LoVo (cell line): ENCODE results near the gene RTEL1.
"Not testable (repeated sequence)": the region's sequence is repeated elsewhere in the genome, so short reads cannot be mapped to it uniquely, and the experiment has no call there.

Experiments used
- DNase-seq: peaks from one replicate; pipeline ENCODE4 v3.0.0-alpha.2; 2016; ENCODE audit warnings: low spot score

Gene RTEL1, protein sequence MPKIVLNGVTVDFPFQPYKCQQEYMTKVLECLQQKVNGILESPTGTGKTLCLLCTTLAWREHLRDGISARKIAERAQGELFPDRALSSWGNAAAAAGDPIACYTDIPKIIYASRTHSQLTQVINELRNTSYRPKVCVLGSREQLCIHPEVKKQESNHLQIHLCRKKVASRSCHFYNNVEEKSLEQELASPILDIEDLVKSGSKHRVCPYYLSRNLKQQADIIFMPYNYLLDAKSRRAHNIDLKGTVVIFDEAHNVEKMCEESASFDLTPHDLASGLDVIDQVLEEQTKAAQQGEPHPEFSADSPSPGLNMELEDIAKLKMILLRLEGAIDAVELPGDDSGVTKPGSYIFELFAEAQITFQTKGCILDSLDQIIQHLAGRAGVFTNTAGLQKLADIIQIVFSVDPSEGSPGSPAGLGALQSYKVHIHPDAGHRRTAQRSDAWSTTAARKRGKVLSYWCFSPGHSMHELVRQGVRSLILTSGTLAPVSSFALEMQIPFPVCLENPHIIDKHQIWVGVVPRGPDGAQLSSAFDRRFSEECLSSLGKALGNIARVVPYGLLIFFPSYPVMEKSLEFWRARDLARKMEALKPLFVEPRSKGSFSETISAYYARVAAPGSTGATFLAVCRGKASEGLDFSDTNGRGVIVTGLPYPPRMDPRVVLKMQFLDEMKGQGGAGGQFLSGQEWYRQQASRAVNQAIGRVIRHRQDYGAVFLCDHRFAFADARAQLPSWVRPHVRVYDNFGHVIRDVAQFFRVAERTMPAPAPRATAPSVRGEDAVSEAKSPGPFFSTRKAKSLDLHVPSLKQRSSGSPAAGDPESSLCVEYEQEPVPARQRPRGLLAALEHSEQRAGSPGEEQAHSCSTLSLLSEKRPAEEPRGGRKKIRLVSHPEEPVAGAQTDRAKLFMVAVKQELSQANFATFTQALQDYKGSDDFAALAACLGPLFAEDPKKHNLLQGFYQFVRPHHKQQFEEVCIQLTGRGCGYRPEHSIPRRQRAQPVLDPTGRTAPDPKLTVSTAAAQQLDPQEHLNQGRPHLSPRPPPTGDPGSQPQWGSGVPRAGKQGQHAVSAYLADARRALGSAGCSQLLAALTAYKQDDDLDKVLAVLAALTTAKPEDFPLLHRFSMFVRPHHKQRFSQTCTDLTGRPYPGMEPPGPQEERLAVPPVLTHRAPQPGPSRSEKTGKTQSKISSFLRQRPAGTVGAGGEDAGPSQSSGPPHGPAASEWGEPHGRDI (N-terminal part only)

DNA sequence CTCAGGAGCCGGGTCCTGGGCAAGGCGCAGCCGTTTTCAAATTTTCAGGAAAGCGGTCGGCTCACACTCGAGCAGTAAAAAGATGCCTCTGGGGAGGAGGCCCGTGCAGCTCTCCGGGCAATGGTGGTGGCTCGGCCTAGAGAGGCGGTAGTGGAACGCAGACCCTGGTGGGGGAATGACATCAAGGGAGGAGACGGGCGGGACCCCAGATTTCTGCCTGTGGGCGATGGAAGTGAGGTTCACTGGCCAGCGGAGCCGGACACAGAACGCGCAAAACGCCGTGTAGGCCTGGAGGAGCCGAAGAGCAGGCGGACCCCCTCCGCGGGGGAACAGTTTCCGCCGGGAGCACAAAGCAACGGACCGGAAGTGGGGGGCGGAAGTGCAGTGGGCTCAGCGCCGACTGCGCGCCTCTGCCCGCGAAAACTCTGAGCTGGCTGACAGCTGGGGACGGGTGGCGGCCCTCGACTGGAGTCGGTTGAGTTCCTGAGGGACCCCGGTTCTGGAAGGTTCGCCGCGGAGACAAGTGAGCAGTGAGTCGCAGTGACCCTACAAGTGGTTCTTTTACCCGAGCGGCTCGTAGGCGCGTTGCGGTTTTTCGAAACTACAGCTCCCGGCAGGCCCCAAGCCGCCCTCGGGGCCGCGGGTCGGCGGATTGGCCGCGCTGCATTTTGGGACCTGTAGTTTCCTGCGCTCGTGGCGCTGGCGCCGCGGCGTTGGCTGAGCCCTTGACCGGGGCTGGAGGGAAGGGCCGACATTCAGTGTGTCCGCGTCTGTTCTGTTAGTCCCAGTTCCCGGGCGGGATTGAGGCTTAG is at the start of gene RTEL1:
TSS of gene RTEL1 (plus strand) at position 376 of the 812 bp plus-strand sequence. CDS start 1,091 bp downstream, outside the sequence.
- DNase-seq = peak; percentile 89

DNA sequence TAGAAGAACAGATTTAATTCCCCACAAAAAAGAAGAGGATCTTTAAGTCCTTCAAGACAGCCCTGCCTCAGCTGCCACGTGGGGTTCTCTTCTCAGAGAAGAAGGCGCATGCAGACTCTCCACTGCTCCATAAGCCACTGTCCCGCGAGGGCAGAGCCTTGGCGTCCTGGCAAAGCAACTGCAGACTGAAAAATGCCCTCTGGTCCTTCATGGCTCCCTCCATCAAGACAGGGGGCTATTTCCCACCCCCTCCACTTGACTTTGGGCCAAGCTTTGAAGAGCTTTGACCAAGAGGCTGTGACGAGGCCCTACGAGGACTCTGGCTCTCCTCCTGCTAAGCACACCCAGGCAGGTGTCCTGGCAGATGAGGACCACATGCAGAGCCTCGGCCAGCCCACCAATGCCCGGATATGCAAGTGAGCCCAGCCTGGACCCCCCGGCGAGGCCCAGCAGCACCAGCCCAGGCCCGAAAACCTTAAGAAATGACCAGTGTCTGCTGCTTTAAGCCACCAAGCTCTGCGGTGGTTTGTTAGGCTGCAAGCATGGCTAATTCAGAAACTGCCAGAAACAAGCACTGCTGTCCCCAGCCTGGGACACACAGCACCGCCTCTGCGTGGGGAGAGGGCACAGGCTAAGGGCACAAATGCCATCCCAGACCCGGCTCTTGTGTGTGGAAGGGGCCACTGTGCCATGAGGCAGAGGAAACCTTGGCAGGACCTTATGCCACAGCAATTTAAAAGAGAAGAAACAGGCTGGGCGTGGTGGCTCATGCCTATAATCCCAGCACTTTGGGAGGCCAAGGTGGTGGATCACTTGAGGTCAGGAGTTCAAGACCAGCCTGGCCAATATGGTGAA is 47.3 kb upstream of the RTEL1 start:
- DNase-seq = no peak

- no peak for DNase-seq
Observed at GRCh38 chr20:63611646-63612045, 46.5 kb upstream of the RTEL1 start.

DNA sequence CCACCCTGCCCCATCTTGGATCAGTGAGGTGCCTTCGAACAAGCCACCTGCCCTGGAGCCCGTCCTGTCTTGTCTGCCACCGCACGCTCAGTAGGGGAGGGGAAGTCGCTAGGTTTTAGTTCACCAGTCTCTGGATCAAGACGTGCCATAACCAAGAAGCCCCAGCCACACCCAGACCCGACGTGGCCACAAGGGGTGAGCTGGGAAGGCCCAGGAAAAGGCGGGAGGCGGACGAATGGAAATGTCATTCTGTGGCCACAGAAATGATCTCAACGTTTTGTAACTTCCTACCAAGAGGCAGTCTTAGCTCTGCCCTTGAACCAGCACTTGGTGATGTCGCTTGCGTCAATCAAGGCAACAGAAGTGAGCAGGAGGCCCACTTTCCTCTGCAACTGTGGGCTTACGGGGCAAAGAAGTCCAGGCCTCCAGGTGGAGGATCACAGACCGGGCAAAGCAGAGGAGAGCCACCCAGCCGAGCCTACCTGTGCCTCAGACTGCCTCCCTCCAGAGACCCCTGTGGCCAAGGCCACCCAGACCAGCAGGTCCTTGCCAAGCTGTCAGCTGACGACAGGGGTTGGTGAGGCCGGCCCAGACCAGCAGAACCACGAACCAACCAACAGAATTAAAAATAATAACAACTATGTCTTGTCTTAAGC is 45.7 kb upstream of the RTEL1 start:
- no peak for DNase-seq

DNA sequence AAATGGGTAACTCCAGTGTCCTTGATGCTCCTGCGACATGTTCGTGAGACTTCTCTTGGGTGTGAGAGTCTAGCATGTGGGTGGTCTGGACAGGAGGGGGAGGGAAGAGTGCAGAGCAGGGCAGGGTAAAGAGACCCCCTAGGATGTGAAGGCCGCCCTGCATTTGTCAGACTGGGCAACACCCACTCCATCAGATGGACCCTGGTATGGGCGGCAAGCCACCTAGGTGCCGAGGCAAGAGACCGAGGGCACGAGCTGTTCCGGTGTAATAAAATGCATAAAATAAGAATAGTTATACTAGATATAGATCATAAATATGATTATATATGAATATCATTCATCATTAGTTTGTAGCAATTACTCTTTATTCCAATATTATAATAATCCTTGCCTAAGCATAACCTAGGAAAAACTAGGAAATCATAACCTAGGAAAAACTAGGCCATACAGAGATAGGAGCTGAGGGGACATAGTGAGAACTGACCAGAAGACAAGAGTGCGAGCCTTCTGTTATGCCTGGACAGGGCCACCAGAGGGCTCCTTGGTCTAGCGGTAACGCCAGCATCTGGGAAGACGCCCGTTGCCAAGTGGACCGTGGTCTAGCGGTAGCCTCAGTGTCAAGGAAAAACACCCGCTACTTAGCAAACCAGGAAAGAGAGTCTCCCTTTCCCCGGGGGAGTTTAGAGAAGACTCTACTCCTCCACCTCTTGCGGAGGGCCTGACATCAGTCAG is 44.1 kb upstream of the RTEL1 start:
- DNase-seq = not testable (repeated sequence)

GRCh38 chr20:63617092-63617875 is 40.8 kb upstream of the RTEL1 start:
- no peak for DNase-seq

GRCh38 chr20:63617876-63618265 is 40.2 kb upstream of the RTEL1 start:
- no peak for DNase-seq

DNA sequence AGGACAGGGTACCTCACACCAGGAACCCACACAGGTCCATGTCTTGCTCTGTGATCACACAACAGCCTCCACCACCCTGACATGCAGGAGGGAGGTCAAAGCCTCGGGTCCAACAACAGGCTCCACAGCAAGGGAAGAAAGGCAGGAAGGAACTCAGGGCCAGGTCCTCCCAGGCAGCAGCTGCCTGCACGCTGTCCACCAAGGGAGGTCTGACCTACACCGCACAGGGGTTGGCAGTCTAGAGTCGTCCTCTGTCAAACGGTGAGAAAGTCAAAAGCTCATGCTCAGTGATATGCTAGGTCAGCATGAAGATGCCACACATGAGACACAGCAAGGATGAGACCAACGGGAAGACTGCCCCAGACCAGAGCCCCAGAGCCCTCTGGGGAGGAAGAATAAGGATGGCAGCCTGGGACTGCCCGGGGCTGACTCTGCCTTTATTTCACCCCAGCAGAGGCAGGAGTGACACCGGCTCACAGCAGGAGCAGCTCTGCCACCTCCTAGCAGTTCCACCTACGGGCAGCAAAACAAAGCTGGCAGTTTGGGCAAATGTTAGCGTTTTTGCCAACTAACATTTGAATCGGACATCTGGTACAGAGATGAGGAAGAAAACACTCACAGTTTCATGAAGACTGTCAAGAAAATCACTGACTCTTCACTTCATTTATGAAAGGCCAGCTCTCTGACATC is 39.7 kb upstream of the RTEL1 start:
- no peak for DNase-seq

DNA sequence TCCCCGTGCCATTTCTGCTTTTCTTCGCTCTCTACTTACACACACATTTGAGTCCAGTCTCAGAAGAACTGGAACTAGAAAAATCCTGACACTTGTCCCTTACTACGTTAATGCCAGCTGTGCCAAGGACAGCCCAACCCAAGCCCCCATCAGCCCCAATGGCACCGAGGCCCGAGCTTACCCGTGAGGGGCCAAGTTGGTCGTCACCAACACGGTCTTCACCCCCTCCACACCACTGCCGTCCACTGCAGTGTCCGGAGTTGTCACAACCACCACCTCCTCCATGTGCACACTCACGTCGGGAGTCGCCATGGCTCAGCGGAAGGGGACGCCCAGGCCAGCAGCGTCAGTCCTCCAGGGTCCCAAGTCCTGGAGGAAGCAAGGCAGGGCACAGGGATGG is 39.0 kb upstream of the RTEL1 start:
- no peak for DNase-seq

- no peak for DNase-seq
Observed at GRCh38 chr20:63619505-63619904, 38.6 kb upstream of the RTEL1 start.

GRCh38 chr20:63620991-63621390 is 37.1 kb upstream of the RTEL1 start:
- DNase-seq = no peak

DNA sequence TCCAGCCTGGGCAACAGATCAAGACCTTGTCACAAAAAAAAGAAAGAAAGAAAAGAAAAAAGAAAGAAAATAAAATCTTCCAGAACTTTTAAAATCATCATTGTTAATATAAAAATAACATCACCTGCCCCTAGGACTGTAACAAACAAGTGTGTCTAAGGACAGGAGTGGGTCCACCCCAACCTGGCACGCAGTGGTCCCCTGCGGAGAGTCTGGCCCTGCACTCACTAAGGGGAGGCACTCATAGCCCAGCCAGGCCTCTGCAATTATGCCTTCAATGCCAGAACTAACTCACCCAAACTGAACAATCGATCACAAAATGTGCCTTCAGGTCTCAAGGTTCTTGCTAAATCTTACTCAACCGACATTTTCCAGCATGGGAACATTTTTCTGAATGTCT is 36.0 kb upstream of the RTEL1 start:
- DNase-seq = no peak

DNA sequence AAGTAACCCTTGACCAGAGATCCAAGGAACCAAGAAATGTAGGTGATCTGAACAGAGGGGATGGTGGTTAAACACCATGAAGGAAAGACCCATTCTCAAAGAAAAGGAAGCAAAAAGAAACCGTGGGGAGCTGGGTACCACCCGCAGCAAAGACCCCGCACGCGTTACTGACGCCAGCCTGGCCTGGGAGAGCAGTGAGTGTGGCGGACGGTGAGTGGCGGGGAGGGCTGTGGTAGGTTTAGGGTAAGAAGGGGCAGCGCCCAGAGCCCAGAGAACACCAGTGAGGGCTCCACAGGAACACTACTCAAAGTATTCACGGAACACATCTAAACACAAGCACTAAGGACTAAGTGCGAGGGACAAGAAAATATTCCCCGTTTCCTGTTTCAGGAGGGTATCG is 35.4 kb upstream of the RTEL1 start:
- DNase-seq = no peak

DNA sequence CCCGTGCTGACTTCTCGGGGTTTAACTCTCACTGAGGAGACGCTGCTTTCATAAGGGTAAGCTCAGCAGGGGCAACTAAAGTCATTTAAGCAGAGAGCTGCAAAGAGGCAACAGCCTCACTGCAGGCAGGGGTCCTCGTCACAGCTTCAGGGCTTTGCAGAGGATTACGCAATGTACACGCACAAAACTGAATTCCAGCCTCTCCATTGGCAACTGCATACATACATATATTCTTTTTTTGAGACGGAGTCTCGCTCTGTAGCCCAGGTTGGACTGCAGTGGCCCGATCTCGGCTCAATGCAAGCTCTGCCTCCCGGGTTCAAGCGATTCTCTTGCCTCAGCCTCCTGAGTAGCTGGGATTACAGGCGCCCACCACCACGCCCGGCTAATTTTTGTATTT is 33.6 kb upstream of the RTEL1 start:
- no peak for DNase-seq

- no peak for DNase-seq
Observed at GRCh38 chr20:63625771-63626423, 32.2 kb upstream of the RTEL1 start.

- no peak for DNase-seq
Observed at GRCh38 chr20:63626424-63627128, 31.5 kb upstream of the RTEL1 start, which contains the start of gene GMEB2. Gene GMEB2 (minus strand): TSS chr20:63627101. CDS start chr20:63619397, 7,704 bp downstream.
